ENCODE measurements around the gene CALCR.
A peak's percentile ranks its signal among the peaks of the same experiment; 100 is the strongest.

CALCR gene

GRCh38 chr7:93575555-93576399, 1.3 kb upstream of the CALCR start:
- peak overlapping the region; percentile 47 for H3K9ac ChIP-seq (ENCODE audit: low read depth, low read length)
- no peaks in the 10 kb centered on the region for H3K9me3 ChIP-seq (ENCODE audit: control insufficient read depth, insufficient read depth, low read length)
- no peaks in the 10 kb centered on the region for H3K36me3 ChIP-seq (ENCODE audit: insufficient read depth, low read length)
- peaks cover 8% of the 10 kb centered on the region; the same call in 1 of the 2 replicates for H3K4me1 ChIP-seq (ENCODE audit: insufficient read depth, low read length)

GRCh38 chr7:93574269-93574645, 267 bp downstream of the CALCR start:
- Histone ChIP-seq H3K36me3 (ENCODE audit: insufficient read depth, low read length) (no peaks in the 10 kb centered on the region), H3K9ac (ENCODE audit: low read depth, low read length) (peak overlapping the region; percentile 47; the same call in 1 of the 2 replicates), H3K4me1 (ENCODE audit: insufficient read depth, low read length) (peaks cover 13% of the 10 kb centered on the region)

GRCh38 chr7:93569189-93569588, 5.3 kb downstream of the CALCR start:
- Histone ChIP-seq H3K36me3 (ENCODE audit: insufficient read depth, low read length) (no peaks in the 10 kb centered on the region), H3K9me3 (ENCODE audit: control insufficient read depth, insufficient read depth, low read length) (no peaks in the 10 kb centered on the region), H3K9ac (ENCODE audit: low read depth, low read length) (no peak overlapping the region), H3K4me1 (ENCODE audit: insufficient read depth, low read length) (peaks cover 10% of the 10 kb centered on the region)

More at GRCh38 chr7:93574269-93574645, 267 bp downstream of the CALCR start:
- no peaks in the 10 kb centered on the region for H3K9me3 ChIP-seq (ENCODE audit: control insufficient read depth, insufficient read depth, low read length)

- no peaks in the 10 kb centered on the region for H3K9me3 ChIP-seq (ENCODE audit: control insufficient read depth, insufficient read depth, low read length)
These were observed 7.6 kb downstream of the CALCR start for GRCh38 chr7:93566876-93567275.

GRCh38 chr7:93563584-93563983, 10.9 kb downstream of the CALCR start:
- H3K9ac ChIP-seq (ENCODE audit: low read depth, low read length) = no peak overlapping the region
- H3K9me3 ChIP-seq (ENCODE audit: control insufficient read depth, insufficient read depth, low read length) = no peaks in the 10 kb centered on the region
- no peaks in the 10 kb centered on the region for H3K36me3 ChIP-seq (ENCODE audit: insufficient read depth, low read length)
- H3K4me1 ChIP-seq (ENCODE audit: insufficient read depth, low read length) = peaks cover 8% of the 10 kb centered on the region

More at GRCh38 chr7:93566876-93567275, 7.6 kb downstream of the CALCR start:
- no peaks in the 10 kb centered on the region for H3K36me3 ChIP-seq (ENCODE audit: insufficient read depth, low read length)
- H3K9ac ChIP-seq (ENCODE audit: low read depth, low read length) = no peak overlapping the region
- peaks cover 10% of the 10 kb centered on the region for H3K4me1 ChIP-seq (ENCODE audit: insufficient read depth, low read length)

- Histone ChIP-seq H3K9me3 (ENCODE audit: control insufficient read depth, insufficient read depth, low read length) (no peaks in the 10 kb centered on the region), H3K9ac (ENCODE audit: low read depth, low read length) (no peak overlapping the region), H3K36me3 (ENCODE audit: insufficient read depth, low read length) (no peaks in the 10 kb centered on the region), H3K4me1 (ENCODE audit: insufficient read depth, low read length) (peaks cover 8% of the 10 kb centered on the region)
These were observed 11.6 kb downstream of the CALCR start for GRCh38 chr7:93562936-93563335.

GRCh38 chr7:93562106-93562505, 12.4 kb downstream of the CALCR start:
- no peak overlapping the region for H3K9ac ChIP-seq (ENCODE audit: low read depth, low read length)
- H3K4me1 ChIP-seq (ENCODE audit: insufficient read depth, low read length) = peaks cover 8% of the 10 kb centered on the region
- no peaks in the 10 kb centered on the region for H3K36me3 ChIP-seq (ENCODE audit: insufficient read depth, low read length)
- H3K9me3 ChIP-seq (ENCODE audit: control insufficient read depth, insufficient read depth, low read length) = no peaks in the 10 kb centered on the region

- H3K4me1 ChIP-seq (ENCODE audit: insufficient read depth, low read length) = peaks cover 8% of the 10 kb centered on the region
- H3K36me3 ChIP-seq (ENCODE audit: insufficient read depth, low read length) = no peaks in the 10 kb centered on the region
- no peaks in the 10 kb centered on the region for H3K9me3 ChIP-seq (ENCODE audit: control insufficient read depth, insufficient read depth, low read length)
- H3K9ac ChIP-seq (ENCODE audit: low read depth, low read length) = no peak overlapping the region
These were observed 14.7 kb downstream of the CALCR start for GRCh38 chr7:93559639-93560491.

GRCh38 chr7:93558705-93559614, 15.6 kb downstream of the CALCR start:
- Histone ChIP-seq H3K36me3 (ENCODE audit: insufficient read depth, low read length) (no peaks in the 10 kb centered on the region), H3K9me3 (ENCODE audit: control insufficient read depth, insufficient read depth, low read length) (no peaks in the 10 kb centered on the region), H3K4me1 (ENCODE audit: insufficient read depth, low read length) (peaks cover 8% of the 10 kb centered on the region), H3K9ac (ENCODE audit: low read depth, low read length) (no peak overlapping the region)

GRCh38 chr7:93551931-93552330, 22.6 kb downstream of the CALCR start:
- no peaks in the 10 kb centered on the region for H3K36me3 ChIP-seq (ENCODE audit: insufficient read depth, low read length)
- no peaks in the 10 kb centered on the region for H3K9me3 ChIP-seq (ENCODE audit: control insufficient read depth, insufficient read depth, low read length)
- no peak overlapping the region for H3K9ac ChIP-seq (ENCODE audit: low read depth, low read length)
- no peaks in the 10 kb centered on the region for H3K4me1 ChIP-seq (ENCODE audit: insufficient read depth, low read length)

GRCh38 chr7:93551063-93551895, 23.2 kb downstream of the CALCR start:
- no peaks in the 10 kb centered on the region for H3K36me3 ChIP-seq (ENCODE audit: insufficient read depth, low read length)
- no peaks in the 10 kb centered on the region for H3K9me3 ChIP-seq (ENCODE audit: control insufficient read depth, insufficient read depth, low read length)
- no peaks in the 10 kb centered on the region for H3K4me1 ChIP-seq (ENCODE audit: insufficient read depth, low read length)
- no peak overlapping the region for H3K9ac ChIP-seq (ENCODE audit: low read depth, low read length)

GRCh38 chr7:93547716-93548115, 26.8 kb downstream of the CALCR start:
- Histone ChIP-seq H3K9ac (ENCODE audit: low read depth, low read length) (no peak overlapping the region), H3K4me1 (ENCODE audit: insufficient read depth, low read length) (no peaks in the 10 kb centered on the region), H3K9me3 (ENCODE audit: control insufficient read depth, insufficient read depth, low read length) (no peaks in the 10 kb centered on the region), H3K36me3 (ENCODE audit: insufficient read depth, low read length) (no peaks in the 10 kb centered on the region)

GRCh38 chr7:93544691-93545090, 29.8 kb downstream of the CALCR start:
- H3K9me3 ChIP-seq (ENCODE audit: control insufficient read depth, insufficient read depth, low read length) = no peaks in the 10 kb centered on the region
- H3K9ac ChIP-seq (ENCODE audit: low read depth, low read length) = no peak overlapping the region
- no peaks in the 10 kb centered on the region for H3K36me3 ChIP-seq (ENCODE audit: insufficient read depth, low read length)
- peaks cover 3% of the 10 kb centered on the region; the same call in 1 of the 2 replicates for H3K4me1 ChIP-seq (ENCODE audit: insufficient read depth, low read length)

Data from ES-I3 (cell line).